ENCODE data around the gene HSFX1. TPM values are rescaled to one million over a fixed set of nuclear protein-coding genes. Genes with fewer than 3 reads are reported as not detected.
A peak's percentile ranks its signal among the peaks of the same experiment; 100 is the strongest.
"Not testable (repeated sequence)": the region's sequence is repeated elsewhere in the genome, so short reads cannot be mapped to it uniquely, and the experiment has no call there.

The HSFX1 gene
- total RNA-seq, 1 experiment from 2014 or later, result 0.55 TPM

DNA sequence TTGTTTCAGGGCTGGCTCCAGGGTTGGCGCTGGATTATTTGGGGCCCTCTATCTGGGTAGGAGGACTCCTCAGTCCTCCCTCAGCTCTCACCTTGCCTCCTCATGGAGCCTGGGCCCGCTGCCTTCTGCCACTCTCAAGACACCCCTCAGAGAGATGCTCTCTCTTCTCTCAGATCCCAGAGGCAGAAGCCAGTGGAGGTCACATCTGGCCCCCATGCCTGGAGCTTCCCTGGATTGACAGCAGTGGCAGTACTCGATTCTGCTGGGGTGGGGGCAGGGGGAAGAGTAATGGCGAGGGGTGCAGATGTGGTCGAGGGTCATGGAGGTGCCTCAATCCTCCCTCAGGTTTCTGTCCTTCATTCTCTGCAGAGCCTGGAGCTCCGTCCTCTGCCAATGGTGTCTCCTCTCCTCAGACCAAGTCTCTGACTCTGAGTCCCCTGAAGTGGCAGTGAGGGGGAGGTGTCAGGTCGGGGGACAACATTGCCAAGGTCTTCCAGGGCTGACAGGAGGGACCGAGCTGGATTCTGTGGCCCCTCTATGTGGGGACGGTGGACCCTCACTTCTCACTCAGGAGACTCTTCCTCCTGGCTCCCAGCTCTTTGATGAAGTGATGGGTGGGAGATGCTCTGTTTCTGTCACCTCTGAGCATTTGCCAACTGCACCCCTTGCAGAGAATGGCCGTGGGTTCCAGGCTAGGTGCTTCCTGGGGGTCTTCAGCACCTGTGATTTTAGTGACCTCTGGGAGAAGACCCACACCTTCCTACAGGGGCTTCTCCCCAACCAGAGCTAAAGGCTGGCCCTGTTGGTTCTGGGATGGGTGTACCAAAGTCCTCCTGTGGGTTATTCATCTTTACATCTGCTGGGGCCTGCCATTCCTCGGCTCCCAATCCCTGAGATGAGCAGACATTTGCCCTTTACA is 10.9 kb upstream of the HSFX1 start:
- H3K4me1 ChIP-seq (ENCODE audit: insufficient read depth, low read length), result no peaks in the 10 kb centered on the region
- Mint-ChIP-seq H3K27ac (peak overlapping the region in 1 of 3 experiments; percentile 48; a peak in 1 of 7 replicates), H3K4me1 (no peaks in the 10 kb centered on the region), H3K9me3 (peaks cover 56 to 60% of the 10 kb centered on the region in 2 experiments), H3K36me3 (ENCODE audit: insufficient read depth in 1 of 3, low read depth in 3 of 3) (peaks cover 0 to 5% (median 0%) of the 10 kb centered on the region in 3 experiments; a peak in 3 of 7 replicates), H3K4me3 (no peak overlapping the region), H3K27me3 (ENCODE audit: low read depth) (peaks cover 6% of the 10 kb centered on the region)
- no peaks in the 10 kb centered on the region for H3K23me2 ChIP-seq (ENCODE audit: insufficient read length, low read depth, low read length, poor library complexity, severe bottlenecking)
- DNase-seq, result no peak
- no peak overlapping the region for H3K4me2 ChIP-seq (ENCODE audit: insufficient read depth, insufficient read length, low read length)
- H3K4ac ChIP-seq (ENCODE audit: low read depth, low read length), result no peak overlapping the region
- H2BK12ac ChIP-seq (ENCODE audit: insufficient read length, low read depth, low read length), result no peak overlapping the region
- no peak overlapping the region for H3K27ac ChIP-seq (ENCODE audit: insufficient read length, low read depth, low read length)
- H3T11ph ChIP-seq (ENCODE audit: low read length), result no peak overlapping the region
- H4K20me1 ChIP-seq (ENCODE audit: control insufficient read depth, insufficient read depth, insufficient read length), result no peaks in the 10 kb centered on the region
- no peaks in the 10 kb centered on the region for H3K27me3 ChIP-seq (ENCODE audit: insufficient read depth, low read length)
- H2BK5ac ChIP-seq (ENCODE audit: insufficient read length, low read length), result no peak overlapping the region
- H2BK120ac ChIP-seq (ENCODE audit: low read depth, low read length, poor library complexity, severe bottlenecking), result no peak overlapping the region
- no peak overlapping the region for H4K8ac ChIP-seq (replicated peaks; ENCODE audit: insufficient read length, low read depth, low read length)
- no peak overlapping the region for H4K5ac ChIP-seq (ENCODE audit: insufficient read length, low read depth, low read length)
- H3K79me2 ChIP-seq (ENCODE audit: insufficient read depth, low read length), result no peaks in the 10 kb centered on the region
- H3K79me1 ChIP-seq (ENCODE audit: insufficient read depth, low read depth, low read length, poor library complexity, severe bottlenecking), result no peaks in the 10 kb centered on the region
- H3K9me3 ChIP-seq (ENCODE audit: control insufficient read depth, low read depth, low read length), result peaks cover 14% of the 10 kb centered on the region
- H2AFZ ChIP-seq (ENCODE audit: low read length), result no peak overlapping the region
- no peak overlapping the region for H4K91ac ChIP-seq (ENCODE audit: insufficient read length, low read depth, low read length)
- no CpG with 5 or more reads among the region's 11 CpGs for WGBS (ENCODE audit: extremely low coverage, insufficient read length, low lambda C conversion rate)
- H2BK20ac ChIP-seq (ENCODE audit: low read depth, low read length, poor library complexity, severe bottlenecking), result no peak overlapping the region
- H2AK5ac ChIP-seq (ENCODE audit: insufficient read length, low read length), result no peak overlapping the region
- no peak overlapping the region for H3K23ac ChIP-seq (ENCODE audit: insufficient read length, low read depth, low read length)
- H3K9ac ChIP-seq (ENCODE audit: extremely low read depth, insufficient read length, low read length), result no peak overlapping the region
- TF ChIP-seq, protein P1, sequence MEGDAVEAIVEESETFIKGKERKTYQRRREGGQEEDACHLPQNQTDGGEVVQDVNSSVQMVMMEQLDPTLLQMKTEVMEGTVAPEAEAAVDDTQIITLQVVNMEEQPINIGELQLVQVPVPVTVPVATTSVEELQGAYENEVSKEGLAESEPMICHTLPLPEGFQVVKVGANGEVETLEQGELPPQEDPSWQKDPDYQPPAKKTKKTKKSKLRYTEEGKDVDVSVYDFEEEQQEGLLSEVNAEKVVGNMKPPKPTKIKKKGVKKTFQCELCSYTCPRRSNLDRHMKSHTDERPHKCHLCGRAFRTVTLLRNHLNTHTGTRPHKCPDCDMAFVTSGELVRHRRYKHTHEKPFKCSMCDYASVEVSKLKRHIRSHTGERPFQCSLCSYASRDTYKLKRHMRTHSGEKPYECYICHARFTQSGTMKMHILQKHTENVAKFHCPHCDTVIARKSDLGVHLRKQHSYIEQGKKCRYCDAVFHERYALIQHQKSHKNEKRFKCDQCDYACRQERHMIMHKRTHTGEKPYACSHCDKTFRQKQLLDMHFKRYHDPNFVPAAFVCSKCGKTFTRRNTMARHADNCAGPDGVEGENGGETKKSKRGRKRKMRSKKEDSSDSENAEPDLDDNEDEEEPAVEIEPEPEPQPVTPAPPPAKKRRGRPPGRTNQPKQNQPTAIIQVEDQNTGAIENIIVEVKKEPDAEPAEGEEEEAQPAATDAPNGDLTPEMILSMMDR (conservative IDR thresholded peaks at IDR 0.05), result no peak
- H3K56ac ChIP-seq (ENCODE audit: insufficient read length, low read depth, low read length), result no peak overlapping the region
- no peak overlapping the region for H3K18ac ChIP-seq (ENCODE audit: insufficient read length, low read depth, low read length)
- no peak overlapping the region for H2BK15ac ChIP-seq (ENCODE audit: low read depth, low read length)
- H3K14ac ChIP-seq (ENCODE audit: insufficient read depth, low read length), result no peak overlapping the region

DNA sequence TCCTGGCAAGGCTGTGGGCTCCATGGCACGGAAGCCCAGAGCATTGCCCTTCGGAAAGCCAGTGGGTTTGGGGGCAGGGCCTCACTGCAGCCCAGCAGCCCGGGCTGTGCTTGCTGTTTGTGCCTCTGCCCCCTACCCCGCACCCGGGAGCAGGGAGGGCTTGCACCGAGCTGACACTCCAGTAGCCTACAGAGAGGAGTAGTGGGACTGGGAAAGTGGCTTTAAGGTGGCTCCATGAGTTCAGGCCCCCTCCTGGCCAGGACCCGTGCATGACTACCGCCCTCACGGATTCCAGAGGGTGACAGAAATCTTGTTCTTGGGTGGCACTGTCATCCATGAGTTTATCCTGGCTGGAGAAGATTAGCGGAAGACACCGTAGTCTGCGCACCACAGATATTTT is 3.5 kb upstream of the HSFX1 start:
- not testable (repeated sequence) for H4K91ac ChIP-seq (ENCODE audit: insufficient read length, low read depth, low read length); H2BK20ac ChIP-seq (ENCODE audit: low read depth, low read length, poor library complexity, severe bottlenecking); H3K23me2 ChIP-seq (ENCODE audit: insufficient read length, low read depth, low read length, poor library complexity, severe bottlenecking); H3K79me2 ChIP-seq (ENCODE audit: insufficient read depth, low read length); H2BK120ac ChIP-seq (ENCODE audit: low read depth, low read length, poor library complexity, severe bottlenecking); DNase-seq; H3K9me3 ChIP-seq (ENCODE audit: control insufficient read depth, low read depth, low read length); H3K79me1 ChIP-seq (ENCODE audit: insufficient read depth, low read depth, low read length, poor library complexity, severe bottlenecking); H3K4me3 Mint-ChIP-seq; H2BK15ac ChIP-seq (ENCODE audit: low read depth, low read length); H3K23ac ChIP-seq (ENCODE audit: insufficient read length, low read depth, low read length); H3K9me3 Mint-ChIP-seq; H3K56ac ChIP-seq (ENCODE audit: insufficient read length, low read depth, low read length); H4K20me1 ChIP-seq (ENCODE audit: control insufficient read depth, insufficient read depth, insufficient read length); H3K4me2 ChIP-seq (ENCODE audit: insufficient read depth, insufficient read length, low read length); H4K8ac ChIP-seq (replicated peaks; ENCODE audit: insufficient read length, low read depth, low read length); H3K14ac ChIP-seq (ENCODE audit: insufficient read depth, low read length); H3K36me3 Mint-ChIP-seq (ENCODE audit: insufficient read depth in 1 of 3, low read depth in 3 of 3); H2AK5ac ChIP-seq (ENCODE audit: insufficient read length, low read length); H3K4ac ChIP-seq (ENCODE audit: low read depth, low read length); H3K27ac ChIP-seq (ENCODE audit: insufficient read length, low read depth, low read length); H3K4me1 Mint-ChIP-seq; H3K27me3 ChIP-seq (ENCODE audit: insufficient read depth, low read length); H4K5ac ChIP-seq (ENCODE audit: insufficient read length, low read depth, low read length); H3K27me3 Mint-ChIP-seq (ENCODE audit: low read depth); H3K27ac Mint-ChIP-seq; H3K4me1 ChIP-seq (ENCODE audit: insufficient read depth, low read length); H2AFZ ChIP-seq (ENCODE audit: low read length); H2BK5ac ChIP-seq (ENCODE audit: insufficient read length, low read length); H2BK12ac ChIP-seq (ENCODE audit: insufficient read length, low read depth, low read length); H3K9ac ChIP-seq (ENCODE audit: extremely low read depth, insufficient read length, low read length); H3K18ac ChIP-seq (ENCODE audit: insufficient read length, low read depth, low read length); H3T11ph ChIP-seq (ENCODE audit: low read length)
- no CpG with 5 or more reads among the region's 12 CpGs for WGBS (ENCODE audit: extremely low coverage, insufficient read length, low lambda C conversion rate)

Measured in H9 (cell line).